Measurements from ENCODE around the gene CAMTA1. TPM values are rescaled to one million over a fixed set of nuclear protein-coding genes. Genes with fewer than 3 reads are reported as not detected.

CAMTA1 gene
- polyA plus RNA-seq, 12 donors = 24.2 to 51.1 (median 44.7) TPM; not detected in 1

GRCh38 chr1:7441143-7441841 lies 656.0 kb downstream of the CAMTA1 start:
- DNase-seq = no peak

- no peak for DNase-seq
Measured at GRCh38 chr1:7442036-7442435, 656.8 kb downstream of the CAMTA1 start.

- DNase-seq = no peak
Measured at GRCh38 chr1:7442918-7443317, 657.7 kb downstream of the CAMTA1 start.

- DNase-seq = no peak
Measured at GRCh38 chr1:7444363-7444762, 659.1 kb downstream of the CAMTA1 start.

GRCh38 chr1:7447093-7447492 lies 661.8 kb downstream of the CAMTA1 start:
- no peak for DNase-seq

- DNase-seq = no peak
Measured at GRCh38 chr1:7447736-7448135, 662.5 kb downstream of the CAMTA1 start.

GRCh38 chr1:7448986-7449385 lies 663.7 kb downstream of the CAMTA1 start:
- no peak for DNase-seq

GRCh38 chr1:7449750-7450149 lies 664.5 kb downstream of the CAMTA1 start:
- no peak for DNase-seq

GRCh38 chr1:7450838-7451237 lies 665.6 kb downstream of the CAMTA1 start:
- no peak for DNase-seq

- no peak for DNase-seq
Measured at GRCh38 chr1:7453038-7453437, 667.8 kb downstream of the CAMTA1 start.

GRCh38 chr1:7454052-7454815 lies 669.0 kb downstream of the CAMTA1 start:
- DNase-seq = no peak

- peak; percentile 35 for DNase-seq
Measured at GRCh38 chr1:7454895-7455784, 669.9 kb downstream of the CAMTA1 start.

- DNase-seq = no peak
Measured at GRCh38 chr1:7455796-7456721, 670.8 kb downstream of the CAMTA1 start.

GRCh38 chr1:7456722-7457082 lies 671.4 kb downstream of the CAMTA1 start:
- no peak for DNase-seq

GRCh38 chr1:7457811-7458210 lies 672.6 kb downstream of the CAMTA1 start:
- no peak for DNase-seq

GRCh38 chr1:7458946-7459345 lies 673.7 kb downstream of the CAMTA1 start:
- DNase-seq = no peak

GRCh38 chr1:7459914-7460313 lies 674.7 kb downstream of the CAMTA1 start:
- no peak for DNase-seq

GRCh38 chr1:7460807-7461206 lies 675.6 kb downstream of the CAMTA1 start:
- DNase-seq = no peak

GRCh38 chr1:7462617-7463016 lies 677.4 kb downstream of the CAMTA1 start:
- DNase-seq = no peak

GRCh38 chr1:7463526-7463925 lies 678.3 kb downstream of the CAMTA1 start:
- DNase-seq = no peak

- DNase-seq = no peak
Measured at GRCh38 chr1:7464736-7465135, 679.5 kb downstream of the CAMTA1 start.

All from muscle of arm (tissue), 12 donors.